Measurements from ENCODE around the gene TTC9B.

Gene TTC9B

DNA sequence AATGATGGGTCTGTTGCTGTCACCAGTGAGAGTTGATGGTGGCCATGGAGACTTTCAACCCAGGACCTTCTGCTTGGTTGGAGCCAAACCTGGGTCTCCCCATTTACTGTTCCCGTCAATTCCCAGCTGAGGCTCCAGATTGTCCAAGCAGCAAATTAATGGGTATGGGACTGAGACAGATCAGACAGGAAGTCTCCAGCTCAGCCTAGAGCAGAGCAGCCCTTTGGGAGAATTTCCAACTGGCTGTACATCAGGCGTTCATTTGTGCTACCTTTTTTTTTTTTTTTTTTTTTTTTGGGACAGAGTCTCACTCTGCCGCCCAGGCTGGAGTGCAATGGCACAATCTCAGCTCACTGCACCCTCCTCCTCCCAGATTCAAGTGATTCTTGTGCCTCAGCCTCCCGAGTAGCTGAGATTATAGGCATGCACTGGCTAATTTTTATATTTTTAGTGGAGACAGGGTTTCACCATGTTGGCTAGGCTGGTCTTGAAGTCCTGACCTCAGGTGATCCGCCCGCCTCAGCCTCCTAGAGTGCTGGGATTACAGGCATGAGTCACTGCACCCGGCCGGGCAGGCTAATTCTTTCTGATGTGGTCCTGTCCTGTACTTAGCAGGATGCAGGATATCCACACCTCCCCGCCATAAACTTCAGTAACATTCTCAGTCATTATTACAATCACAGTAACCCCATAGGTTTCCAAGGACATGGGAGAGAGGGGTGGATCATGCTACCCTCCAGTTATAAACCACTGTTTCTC lies 17.7 kb downstream of the TTC9B start:
- Histone ChIP-seq H3K36me3 (replicated peaks) (peaks cover 2% of the 10 kb centered on the region), H3K27ac (no peak overlapping the region), H3K27me3 (replicated peaks) (no peaks in the 10 kb centered on the region), H3K4me3 (ENCODE audit: low read depth, low read length) (no peak overlapping the region)
- DNase-seq = no peak
- in situ Hi-C loops (cut with HindIII; ENCODE audit: low pct_ligation_motif_present, low sequenced_read_pairs) = no loop called here
- TF ChIP-seq, protein P1, sequence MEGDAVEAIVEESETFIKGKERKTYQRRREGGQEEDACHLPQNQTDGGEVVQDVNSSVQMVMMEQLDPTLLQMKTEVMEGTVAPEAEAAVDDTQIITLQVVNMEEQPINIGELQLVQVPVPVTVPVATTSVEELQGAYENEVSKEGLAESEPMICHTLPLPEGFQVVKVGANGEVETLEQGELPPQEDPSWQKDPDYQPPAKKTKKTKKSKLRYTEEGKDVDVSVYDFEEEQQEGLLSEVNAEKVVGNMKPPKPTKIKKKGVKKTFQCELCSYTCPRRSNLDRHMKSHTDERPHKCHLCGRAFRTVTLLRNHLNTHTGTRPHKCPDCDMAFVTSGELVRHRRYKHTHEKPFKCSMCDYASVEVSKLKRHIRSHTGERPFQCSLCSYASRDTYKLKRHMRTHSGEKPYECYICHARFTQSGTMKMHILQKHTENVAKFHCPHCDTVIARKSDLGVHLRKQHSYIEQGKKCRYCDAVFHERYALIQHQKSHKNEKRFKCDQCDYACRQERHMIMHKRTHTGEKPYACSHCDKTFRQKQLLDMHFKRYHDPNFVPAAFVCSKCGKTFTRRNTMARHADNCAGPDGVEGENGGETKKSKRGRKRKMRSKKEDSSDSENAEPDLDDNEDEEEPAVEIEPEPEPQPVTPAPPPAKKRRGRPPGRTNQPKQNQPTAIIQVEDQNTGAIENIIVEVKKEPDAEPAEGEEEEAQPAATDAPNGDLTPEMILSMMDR (IDR thresholded peaks at IDR 0.05; ENCODE audit: low read depth, low read length, missing control alignments) = no peak

DNA sequence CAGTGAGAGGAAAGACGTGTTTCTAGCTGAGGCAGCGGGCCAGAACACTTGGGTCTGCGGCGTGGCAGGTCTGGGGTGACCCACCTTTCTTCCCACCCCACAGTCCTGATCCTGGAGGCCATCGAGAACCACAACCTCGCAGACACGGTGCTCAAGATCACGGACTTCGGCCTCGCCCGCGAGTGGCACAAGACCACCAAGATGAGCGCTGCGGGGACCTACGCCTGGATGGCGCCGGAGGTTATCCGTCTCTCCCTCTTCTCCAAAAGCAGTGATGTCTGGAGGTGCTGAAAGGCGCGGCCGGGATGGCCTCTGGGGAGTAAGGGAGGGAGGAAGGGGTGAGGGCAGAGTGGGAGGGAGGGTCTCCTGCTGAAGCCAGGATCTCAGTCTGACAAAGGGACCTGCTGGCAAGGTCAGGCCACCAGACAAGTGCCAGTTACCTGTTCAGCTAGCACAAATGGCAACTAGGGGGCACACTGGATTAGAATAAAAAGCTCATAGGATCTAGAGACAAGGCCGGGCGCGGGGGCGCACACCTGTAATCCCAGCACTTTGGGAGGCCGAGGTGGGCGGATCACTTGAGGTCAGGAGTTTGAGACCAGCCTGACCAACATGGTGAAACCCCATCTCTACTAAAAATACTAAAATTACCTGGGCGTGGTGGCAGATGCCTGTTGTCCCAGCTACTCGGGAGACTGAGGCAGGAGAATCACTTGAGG lies 19.8 kb downstream of the TTC9B start:
- H3K4me3 ChIP-seq (ENCODE audit: low read depth, low read length) = no peak overlapping the region
- H3K27ac ChIP-seq = no peak overlapping the region
- H3K27me3 ChIP-seq (replicated peaks) = no peaks in the 10 kb centered on the region
- DNase-seq = no peak
- TF ChIP-seq, protein P1 (IDR thresholded peaks at IDR 0.05; ENCODE audit: low read depth, low read length, missing control alignments) = no peak
- H3K36me3 ChIP-seq (replicated peaks) = peaks cover 2% of the 10 kb centered on the region
- in situ Hi-C loops (cut with HindIII; ENCODE audit: low pct_ligation_motif_present, low sequenced_read_pairs) = no loop called here

DNA sequence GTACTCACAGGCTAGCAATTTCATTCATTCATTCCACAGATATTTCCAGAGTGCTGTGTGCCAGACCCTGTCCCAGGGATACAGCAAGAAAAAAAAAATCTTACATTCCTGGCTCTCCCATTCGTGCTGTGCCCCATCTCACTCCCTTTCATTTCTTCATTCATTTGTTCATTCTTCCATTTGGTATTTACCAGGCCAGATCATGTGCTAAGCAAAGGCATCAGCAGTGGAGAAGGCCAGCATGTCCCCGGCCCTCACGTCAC lies 24.7 kb downstream of the TTC9B start:
- TF ChIP-seq, protein P1 (IDR thresholded peaks at IDR 0.05; ENCODE audit: low read depth, low read length, missing control alignments) = no peak
- no peak for DNase-seq
- in situ Hi-C loops (cut with HindIII; ENCODE audit: low pct_ligation_motif_present, low sequenced_read_pairs) = no loop called here
- no peaks in the 10 kb centered on the region for H3K27me3 ChIP-seq (replicated peaks)
- H3K27ac ChIP-seq = no peak overlapping the region
- H3K4me3 ChIP-seq (ENCODE audit: low read depth, low read length) = no peak overlapping the region
- H3K36me3 ChIP-seq (replicated peaks) = no peaks in the 10 kb centered on the region

DNA sequence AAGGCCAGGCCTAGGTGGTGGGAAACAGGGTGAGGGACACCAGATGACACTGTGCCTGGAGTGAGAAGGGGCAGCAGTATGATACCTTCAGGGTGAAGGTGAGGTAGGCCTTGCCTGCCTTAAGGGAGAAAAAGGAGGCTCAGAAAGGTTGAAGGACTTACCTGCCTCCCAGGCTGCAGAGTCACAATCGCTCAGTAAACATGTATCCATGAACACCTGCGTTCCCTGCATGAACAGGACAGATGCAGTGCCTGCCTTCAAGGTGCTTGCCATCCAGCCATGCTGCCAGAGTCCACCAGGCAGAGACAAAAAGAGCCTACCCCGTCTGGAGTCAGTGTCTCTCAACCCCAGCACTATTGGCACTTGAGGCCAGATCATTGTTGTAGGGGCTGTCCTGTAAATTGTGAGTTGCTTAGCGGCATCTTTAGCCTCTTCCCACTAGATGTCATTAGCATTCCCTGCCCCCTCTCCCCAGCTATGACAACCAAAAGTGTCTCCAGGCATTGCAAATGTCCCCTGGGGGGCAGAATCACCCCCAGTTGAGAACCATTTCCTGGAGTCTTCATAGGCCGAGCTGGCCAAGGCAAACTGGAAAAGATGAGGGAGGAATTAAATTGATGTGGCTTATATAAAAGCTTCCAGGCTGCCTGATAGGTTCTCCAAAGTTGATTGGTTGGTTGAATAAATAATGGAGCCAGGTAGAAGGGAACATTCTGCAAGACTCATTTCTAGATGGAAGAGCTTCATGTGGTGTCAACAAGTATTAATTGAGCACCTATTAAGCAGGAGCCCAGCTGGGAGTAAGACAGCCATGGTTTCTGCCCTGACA lies 25.2 kb downstream of the TTC9B start:
- in situ Hi-C loops (cut with HindIII; ENCODE audit: low pct_ligation_motif_present, low sequenced_read_pairs) = no loop called here
- Histone ChIP-seq H3K4me3 (ENCODE audit: low read depth, low read length) (no peak overlapping the region), H3K27ac (no peak overlapping the region), H3K27me3 (replicated peaks) (no peaks in the 10 kb centered on the region), H3K36me3 (replicated peaks) (no peaks in the 10 kb centered on the region)
- TF ChIP-seq, protein P1 (IDR thresholded peaks at IDR 0.05; ENCODE audit: low read depth, low read length, missing control alignments) = no peak
- no peak for DNase-seq

DNA sequence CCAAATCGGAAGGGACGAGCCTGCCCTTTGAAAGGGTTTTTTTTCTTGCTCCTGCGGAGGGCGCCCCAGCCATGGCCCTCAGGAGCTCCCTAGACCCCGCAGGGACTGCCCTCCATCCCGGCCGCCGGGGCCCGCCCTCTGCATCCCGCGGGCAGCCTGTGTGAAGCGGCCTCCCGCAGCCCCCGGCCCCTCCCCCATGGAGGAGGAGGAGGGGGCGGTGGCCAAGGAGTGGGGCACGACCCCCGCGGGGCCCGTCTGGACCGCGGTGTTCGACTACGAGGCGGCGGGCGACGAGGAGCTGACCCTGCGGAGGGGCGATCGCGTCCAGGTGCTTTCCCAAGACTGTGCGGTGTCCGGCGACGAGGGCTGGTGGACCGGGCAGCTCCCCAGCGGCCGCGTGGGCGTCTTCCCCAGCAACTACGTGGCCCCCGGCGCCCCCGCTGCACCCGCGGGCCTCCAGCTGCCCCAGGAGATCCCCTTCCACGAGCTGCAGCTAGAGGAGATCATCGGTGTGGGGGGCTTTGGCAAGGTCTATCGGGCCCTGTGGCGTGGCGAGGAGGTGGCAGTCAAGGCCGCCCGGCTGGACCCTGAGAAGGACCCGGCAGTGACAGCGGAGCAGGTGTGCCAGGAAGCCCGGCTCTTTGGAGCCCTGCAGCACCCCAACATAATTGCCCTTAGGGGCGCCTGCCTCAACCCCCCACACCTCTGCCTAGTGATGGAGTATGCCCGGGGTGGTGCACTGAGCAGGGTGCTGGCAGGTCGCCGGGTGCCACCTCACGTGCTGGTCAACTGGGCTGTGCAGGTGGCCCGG lies 26.1 kb downstream of the TTC9B start:
- in situ Hi-C loops (cut with HindIII; ENCODE audit: low pct_ligation_motif_present, low sequenced_read_pairs) = no loop called here
- TF ChIP-seq, protein P1 (IDR thresholded peaks at IDR 0.05; ENCODE audit: low read depth, low read length, missing control alignments) = no peak
- DNase-seq = no peak
- no peaks in the 10 kb centered on the region for H3K36me3 ChIP-seq (replicated peaks)
- no peaks in the 10 kb centered on the region for H3K27me3 ChIP-seq (replicated peaks)
- no peak overlapping the region for H3K27ac ChIP-seq
- peak overlapping the region; percentile 82 for H3K4me3 ChIP-seq (ENCODE audit: low read depth, low read length)

Measured in brain microvascular endothelial cell (primary cell).